ENCODE results near the gene OLFML2B.

Gene OLFML2B

DNA sequence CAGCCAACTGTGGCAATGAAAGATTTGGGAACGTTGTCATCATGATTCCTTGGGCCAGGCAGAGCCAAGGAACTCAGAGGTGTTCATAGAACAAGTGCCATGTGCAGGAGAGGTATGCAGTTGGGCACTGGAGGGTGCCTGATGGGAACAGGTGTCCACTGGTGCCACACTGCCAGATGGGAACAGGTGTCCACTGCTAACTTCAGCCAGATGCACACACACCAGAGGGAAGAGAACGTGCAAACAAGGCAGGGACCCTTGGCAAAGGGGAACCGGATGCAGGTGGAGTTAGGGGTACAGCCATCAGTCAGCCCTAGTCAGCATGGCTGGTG lies 13.5 kb downstream of the OLFML2B start:
- no peak overlapping the region for H3K27ac ChIP-seq
- no peak overlapping the region for H3K4me3 ChIP-seq

DNA sequence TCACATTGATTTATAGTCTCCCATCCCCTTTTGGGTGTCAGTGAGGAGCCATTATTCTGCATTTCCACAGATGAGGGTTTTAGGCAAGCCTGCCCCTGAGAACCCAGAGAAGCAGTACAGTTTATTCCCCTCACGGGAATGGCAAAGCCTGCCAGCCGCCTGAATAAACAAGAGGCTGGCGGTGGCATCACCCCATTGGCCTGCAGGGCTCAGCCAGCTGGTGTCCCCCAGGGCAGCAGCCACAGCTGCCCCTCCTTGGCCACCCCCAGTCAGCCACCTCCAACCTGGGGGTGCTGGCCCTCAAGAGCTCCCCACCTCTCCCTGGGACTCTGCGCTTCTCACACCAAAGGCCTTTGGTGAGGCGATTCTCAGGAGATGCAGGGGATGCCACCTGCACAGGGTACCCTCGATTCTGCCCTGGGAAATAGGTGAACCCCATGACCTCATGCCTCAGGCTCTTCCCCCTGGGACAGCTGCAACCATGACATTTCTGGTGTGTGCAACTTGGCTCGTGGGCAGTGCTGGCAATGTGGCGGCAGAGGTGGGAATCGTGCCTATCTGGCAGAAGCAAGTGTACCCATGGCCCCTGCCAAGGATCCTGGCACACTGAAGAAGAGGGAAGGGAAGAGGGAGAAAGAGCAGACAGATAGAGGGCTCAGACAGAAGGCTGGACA lies 14.0 kb downstream of the OLFML2B start:
- Histone ChIP-seq H3K4me3 (no peak overlapping the region), H3K27ac (no peak overlapping the region)

- no peak overlapping the region for H3K27ac ChIP-seq
- H3K4me3 ChIP-seq, result no peak overlapping the region
Observed at GRCh38 chr1:162008799-162009198, 14.9 kb downstream of the OLFML2B start.

GRCh38 chr1:162007466-162007865 lies 16.2 kb downstream of the OLFML2B start:
- no peak overlapping the region for H3K4me3 ChIP-seq
- no peak overlapping the region for H3K27ac ChIP-seq

DNA sequence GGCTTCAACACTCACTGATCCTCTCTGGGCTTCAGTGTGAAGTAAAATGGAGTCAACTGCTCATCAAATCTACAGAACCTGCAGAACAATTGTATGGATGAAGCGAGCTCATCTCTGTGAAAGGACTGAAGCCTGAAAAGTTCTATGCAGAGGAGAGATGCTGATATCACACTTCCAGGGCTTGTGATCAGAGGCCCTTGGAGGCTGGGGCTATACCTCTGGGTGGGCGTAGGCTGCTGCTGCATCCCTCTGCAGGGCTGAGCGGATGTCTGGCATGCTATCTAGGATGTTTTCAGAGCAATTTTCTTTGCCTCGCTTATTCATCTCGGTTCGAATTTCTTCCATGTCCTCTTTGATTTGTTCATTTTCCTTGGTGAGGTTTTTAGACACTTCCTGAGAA lies 17.6 kb downstream of the OLFML2B start:
- H3K27ac ChIP-seq, result no peak overlapping the region

GRCh38 chr1:162004441-162004950 lies 19.2 kb downstream of the OLFML2B start:
- Histone ChIP-seq H3K4me3 (no peak overlapping the region), H3K27ac (peak overlapping the region in 18 of 21 experiments; percentile 20 to 89 (median 69))

More for the DNA sequence above, 17.6 kb downstream of the OLFML2B start:
- no peak overlapping the region for H3K4me3 ChIP-seq

- peak overlapping the region in 20 of 21 experiments; percentile 20 to 89 (median 72) for H3K27ac ChIP-seq
Observed at GRCh38 chr1:162003830-162004215, 19.8 kb downstream of the OLFML2B start.

DNA sequence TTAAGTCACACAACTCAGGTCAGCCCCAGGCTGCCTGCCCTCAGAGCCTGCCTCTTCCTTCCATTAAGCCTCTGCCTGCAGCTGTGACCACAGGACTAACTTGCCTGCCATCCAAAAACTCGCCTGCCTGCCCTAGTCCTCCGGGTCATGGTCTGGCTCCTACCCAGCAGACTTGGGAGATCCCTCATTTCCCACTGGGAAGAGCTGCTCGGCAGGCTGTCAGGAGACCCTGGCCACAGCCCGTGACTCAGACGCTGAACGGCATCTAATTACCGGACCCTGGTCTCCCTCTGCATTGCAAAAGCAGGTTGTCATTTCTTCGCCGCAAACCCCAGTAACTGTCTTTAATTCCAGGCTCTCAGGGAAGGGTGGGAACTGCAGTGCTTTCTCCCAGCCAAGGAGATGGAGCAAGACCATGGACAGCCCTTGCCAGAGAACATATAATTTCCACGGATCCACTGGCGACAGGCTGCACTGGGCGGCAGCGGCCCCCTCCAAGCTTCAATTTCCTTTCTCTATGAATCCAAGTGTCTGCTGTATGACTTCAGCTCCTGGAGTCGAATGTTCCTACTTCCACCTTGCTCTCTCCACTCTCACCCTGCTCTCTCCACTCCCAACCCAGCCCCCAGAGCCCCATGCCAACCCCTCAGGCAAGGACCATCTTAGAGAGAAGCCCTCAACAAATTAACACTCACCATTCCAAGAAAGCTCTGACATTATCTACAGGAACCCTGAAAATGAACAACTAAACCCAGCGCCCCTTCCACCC lies 20.4 kb downstream of the OLFML2B start:
- Histone ChIP-seq H3K4me3 (no peak overlapping the region), H3K27ac (peak overlapping the region in 20 of 21 experiments; percentile 20 to 89 (median 72))

More at GRCh38 chr1:162003830-162004215, 19.8 kb downstream of the OLFML2B start:
- H3K4me3 ChIP-seq, result no peak overlapping the region

DNA sequence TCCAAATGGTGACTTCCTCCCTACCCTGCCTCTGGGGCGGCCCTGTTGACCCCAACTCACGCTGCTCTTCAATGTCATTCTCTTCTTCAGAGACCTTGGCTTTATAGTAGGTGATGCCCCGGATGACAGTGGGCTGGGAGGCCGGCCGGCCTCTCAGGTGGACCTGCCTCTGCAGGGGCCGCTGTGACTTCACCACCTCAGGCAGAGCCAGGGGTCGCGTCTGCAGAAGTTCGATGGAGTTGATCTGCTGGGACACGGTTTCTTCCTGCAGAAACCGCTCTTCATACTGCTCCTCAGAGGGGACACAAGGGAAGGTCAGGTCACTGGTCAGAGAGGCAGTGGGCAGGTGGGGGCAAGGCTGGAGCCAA lies 23.6 kb downstream of the OLFML2B start:
- no peak overlapping the region for H3K27ac ChIP-seq

GRCh38 chr1:161999301-162000052 lies 24.2 kb downstream of the OLFML2B start:
- H3K27ac ChIP-seq, result peak overlapping the region in 1 of 21 experiments; percentile 33
- H3K4me3 ChIP-seq, result no peak overlapping the region

More for the DNA sequence above, 23.6 kb downstream of the OLFML2B start:
- no peak overlapping the region for H3K4me3 ChIP-seq

DNA sequence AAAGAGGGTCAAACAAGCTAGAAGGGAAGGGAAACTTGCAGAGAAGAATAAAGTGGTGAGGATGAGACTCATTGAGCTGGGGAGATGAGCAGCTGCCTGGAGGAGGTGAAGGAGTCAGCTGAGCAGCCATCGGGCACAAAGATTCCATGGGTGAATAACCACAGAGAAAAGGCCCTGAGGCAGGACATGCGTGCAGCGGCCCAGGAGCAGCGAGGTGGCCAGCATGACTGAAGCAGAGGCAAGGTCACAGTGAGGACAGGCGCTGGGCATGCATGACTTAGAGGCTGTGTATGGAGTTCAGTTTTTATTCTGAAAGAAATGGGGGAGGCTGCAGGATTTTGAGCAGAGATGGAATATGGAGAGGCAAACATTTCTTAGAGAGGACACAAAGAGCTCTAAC lies 24.9 kb downstream of the OLFML2B start:
- H3K27ac ChIP-seq, result peak overlapping the region in 2 of 21 experiments; percentile 21 to 42

GRCh38 chr1:161997152-161997551 lies 26.5 kb downstream of the OLFML2B start:
- H3K27ac ChIP-seq, result no peak overlapping the region

More for the DNA sequence above, 24.9 kb downstream of the OLFML2B start:
- H3K4me3 ChIP-seq, result no peak overlapping the region

DNA sequence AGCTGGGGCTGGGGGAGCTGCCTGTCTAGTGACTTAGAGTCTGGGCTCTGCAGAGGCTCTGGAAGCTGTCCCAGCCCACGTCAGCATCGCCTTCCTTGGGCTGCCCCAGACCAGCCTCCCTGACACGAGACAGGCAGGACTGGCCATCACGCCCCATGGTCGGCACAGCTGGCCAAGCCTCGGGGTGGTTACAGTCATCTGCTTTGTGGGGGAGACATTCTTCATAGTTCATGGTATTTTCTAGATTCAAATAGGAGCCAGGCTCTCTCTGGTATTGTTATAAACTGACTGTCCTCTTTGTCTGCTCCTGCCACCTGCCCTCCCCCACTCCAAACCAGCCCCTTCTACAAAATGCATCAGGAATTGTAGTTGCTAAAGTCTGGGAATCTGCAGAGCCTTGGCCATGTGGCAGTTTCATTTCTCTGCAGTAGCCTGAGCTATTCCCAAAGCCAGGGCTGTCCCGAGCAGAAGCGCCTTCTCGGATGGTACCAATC lies 29.4 kb downstream of the OLFML2B start:
- Histone ChIP-seq H3K27ac (peak overlapping the region in 11 of 21 experiments; percentile 5 to 72 (median 51)), H3K4me3 (no peak overlapping the region)

More at GRCh38 chr1:161997152-161997551, 26.5 kb downstream of the OLFML2B start:
- H3K4me3 ChIP-seq, result no peak overlapping the region

DNA sequence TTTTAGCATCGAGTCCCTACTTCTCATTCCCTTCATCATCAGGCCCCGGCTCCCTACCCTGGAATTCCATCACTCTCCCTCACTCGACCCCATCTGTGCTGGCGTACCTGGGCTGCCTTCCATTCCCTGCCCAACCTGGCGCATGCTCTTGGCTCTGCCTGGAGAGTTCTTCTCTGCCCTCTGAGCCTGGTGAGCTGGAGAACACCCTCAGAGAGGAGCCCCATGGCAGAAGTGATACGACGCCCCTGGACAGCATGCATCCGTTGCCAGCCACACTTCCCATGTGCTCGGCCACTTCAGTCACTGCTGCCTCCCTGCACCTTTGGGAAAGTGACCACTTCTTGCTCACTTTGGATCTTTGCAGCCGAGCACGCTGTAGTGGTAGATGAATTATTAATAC lies 30.1 kb downstream of the OLFML2B start:
- Histone ChIP-seq H3K27ac (peak overlapping the region in 9 of 21 experiments; percentile 5 to 72 (median 30)), H3K4me3 (no peak overlapping the region)

GRCh38 chr1:161989786-161990185 lies 33.9 kb downstream of the OLFML2B start:
- peak overlapping the region in 3 of 21 experiments; percentile 1 to 43 (median 19) for H3K27ac ChIP-seq

GRCh38 chr1:161989108-161989507 lies 34.6 kb downstream of the OLFML2B start:
- Histone ChIP-seq H3K27ac (peak overlapping the region in 3 of 21 experiments; percentile 1 to 43 (median 19)), H3K4me3 (no peak overlapping the region)

More at GRCh38 chr1:161989786-161990185, 33.9 kb downstream of the OLFML2B start:
- no peak overlapping the region for H3K4me3 ChIP-seq

DNA sequence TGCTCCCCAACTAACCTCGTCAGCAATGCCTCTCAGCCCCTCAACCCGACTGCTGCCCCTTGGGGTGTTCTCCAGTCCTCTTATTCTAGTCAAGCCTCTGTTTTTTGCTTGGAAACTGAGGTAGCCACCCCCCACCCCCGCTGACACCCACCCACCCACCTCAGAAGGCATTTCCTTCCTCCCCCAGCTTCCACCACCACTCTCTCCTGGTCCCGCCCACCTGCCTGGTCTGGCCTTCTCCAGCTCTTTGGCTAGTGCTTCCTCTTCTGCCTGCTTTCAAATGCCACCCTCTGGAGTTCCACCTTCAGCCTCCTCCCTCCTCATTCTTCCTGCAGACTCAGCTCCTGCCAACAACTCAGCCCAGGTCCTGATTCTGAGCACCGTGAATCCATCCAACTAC lies 35.3 kb downstream of the OLFML2B start:
- no peak overlapping the region for H3K4me3 ChIP-seq
- peak overlapping the region in 1 of 21 experiments; percentile 16 for H3K27ac ChIP-seq

- Histone ChIP-seq H3K4me3 (no peak overlapping the region), H3K27ac (peak overlapping the region in 2 of 21 experiments; percentile 16 to 29)
Observed at GRCh38 chr1:161987872-161988271, 35.8 kb downstream of the OLFML2B start.

DNA sequence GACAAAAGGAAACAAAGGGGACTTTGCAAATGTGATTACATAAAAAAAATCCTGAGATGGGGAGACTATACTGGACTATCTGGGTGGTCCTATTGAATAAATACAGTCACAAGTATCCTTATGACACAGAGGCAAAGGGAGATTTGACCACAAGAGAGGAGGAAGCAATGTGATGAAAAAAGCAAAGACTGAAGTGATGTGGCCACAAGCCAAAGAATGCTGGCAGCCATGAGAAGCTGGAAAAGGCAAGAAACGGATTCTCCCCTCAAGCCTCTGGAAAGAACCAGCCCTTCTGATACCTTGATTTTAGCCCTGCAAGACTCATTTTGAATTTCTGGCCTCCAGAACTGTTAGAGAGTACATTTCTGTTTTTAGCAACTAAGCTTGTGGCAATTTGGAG lies 36.4 kb downstream of the OLFML2B start:
- H3K4me3 ChIP-seq, result no peak overlapping the region
- peak overlapping the region in 1 of 21 experiments; percentile 16 for H3K27ac ChIP-seq

- H3K27ac ChIP-seq, result peak overlapping the region in 2 of 21 experiments; percentile 14 to 53
- H3K4me3 ChIP-seq, result no peak overlapping the region
Observed at GRCh38 chr1:161986328-161986727, 37.3 kb downstream of the OLFML2B start.

All from skin epidermis (tissue), 12 donors.